GM12892 (cell line): ENCODE data around the gene TP73.

Experiments used
- POLR2A ChIP-seq: IDR thresholded peaks from 2 replicates; pipeline ENCODE4 v1.6.1; 2011; ENCODE audit warnings: low read depth, low read length, control low read depth
- POLR2AphosphoS5 ChIP-seq: IDR thresholded peaks from 2 replicates; pipeline ENCODE4 v1.6.1; 2011; ENCODE audit warnings: low read depth, low read length, control low read depth

DNA sequence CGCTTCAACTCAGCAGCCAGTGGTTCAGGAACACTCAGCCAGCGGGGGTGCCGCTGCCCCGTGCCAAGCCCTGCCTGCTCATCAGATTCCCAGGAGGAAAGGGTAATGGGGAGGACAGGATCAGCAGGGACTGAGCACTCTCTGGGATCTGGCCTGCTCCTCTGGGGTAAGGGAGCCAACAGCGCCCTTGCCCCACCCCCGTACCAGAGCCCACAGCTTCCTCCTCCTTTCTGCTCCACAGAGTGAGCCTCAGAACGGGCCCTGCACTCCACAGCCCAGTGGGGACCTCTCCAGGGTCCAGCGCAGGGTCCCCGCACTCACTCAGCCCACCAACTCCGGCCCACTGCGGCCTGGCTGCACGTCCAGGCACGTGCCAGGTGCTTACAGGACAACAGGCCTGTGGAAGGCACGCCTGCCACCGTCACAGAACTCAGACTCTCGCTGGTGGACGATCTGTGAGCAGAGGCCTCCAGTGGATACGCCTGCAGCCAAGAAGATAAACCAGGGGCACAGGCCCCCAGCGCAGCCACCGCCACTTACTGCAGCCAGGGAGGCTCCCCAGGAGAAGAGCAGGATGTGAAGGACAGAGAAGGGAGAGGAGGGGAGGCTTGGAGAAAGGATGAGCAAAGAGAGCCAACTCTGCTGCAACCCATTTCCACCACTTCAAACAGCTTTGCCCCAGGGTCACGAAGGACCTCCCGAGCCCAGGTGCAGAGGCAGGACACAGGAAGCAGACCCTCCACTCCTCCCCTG lies 43.1 kb upstream of the TP73 start:
- TF ChIP-seq POLR2A (no peak), POLR2AphosphoS5 (no peak)
